Dermis microvascular lymphatic vessel endothelial cell (primary cell): ENCODE measurements around the gene C10orf67. TPM values are rescaled to one million over a fixed set of nuclear protein-coding genes. Genes with fewer than 3 reads are reported as not detected.
A peak's percentile ranks its signal among the peaks of the same experiment; 100 is the strongest.
"Not testable (repeated sequence)": the region's sequence is repeated elsewhere in the genome, so short reads cannot be mapped to it uniquely, and the experiment has no call there.

Source experiments
- DNase-seq, 2 donors: peaks; one replicate each; pipeline versions ENCODE4 v3.0.0 to v3.0.0-alpha.2; 2010; ENCODE audit warnings: low read depth in 2 of 2
- total RNA-seq: library from RNA; depleted of rRNA; stranded (reverse); fragments of >200 nt; gene quantifications from 2 replicates; pipeline ENCODE4 v1.2.1, GENCODE V29; 2014

C10orf67 gene
- total RNA-seq, 1 donor from 2014 or later: not detected

- no peak for DNase-seq
Observed at GRCh38 chr10:23326544-23327307, 17.9 kb downstream of the C10orf67 start.

DNA sequence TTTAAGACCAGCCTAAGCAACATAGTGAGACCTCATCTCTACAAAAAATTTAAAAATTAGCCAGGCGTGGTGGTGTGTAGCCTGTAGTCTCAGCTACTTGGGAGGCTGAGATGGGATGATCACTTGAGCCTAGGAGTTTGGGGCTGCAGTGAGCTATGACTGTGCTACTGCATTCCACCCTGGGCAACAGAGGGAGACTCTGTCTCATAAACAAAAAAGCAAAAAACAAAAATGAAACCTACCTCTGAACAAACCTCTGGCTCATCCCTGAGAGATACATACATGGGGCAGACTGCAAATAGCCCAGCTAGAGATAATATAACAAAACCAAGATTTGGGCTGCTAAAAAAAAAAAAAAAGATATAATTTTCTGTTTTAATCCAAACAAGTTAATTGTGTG, 19.5 kb downstream of the C10orf67 start:
- no peak for DNase-seq

- DNase-seq: no peak
Observed at GRCh38 chr10:23324351-23324750, 20.2 kb downstream of the C10orf67 start.

GRCh38 chr10:23322082-23322481, 22.5 kb downstream of the C10orf67 start:
- no peak for DNase-seq

GRCh38 chr10:23319835-23320234, 24.8 kb downstream of the C10orf67 start:
- no peak for DNase-seq

DNA sequence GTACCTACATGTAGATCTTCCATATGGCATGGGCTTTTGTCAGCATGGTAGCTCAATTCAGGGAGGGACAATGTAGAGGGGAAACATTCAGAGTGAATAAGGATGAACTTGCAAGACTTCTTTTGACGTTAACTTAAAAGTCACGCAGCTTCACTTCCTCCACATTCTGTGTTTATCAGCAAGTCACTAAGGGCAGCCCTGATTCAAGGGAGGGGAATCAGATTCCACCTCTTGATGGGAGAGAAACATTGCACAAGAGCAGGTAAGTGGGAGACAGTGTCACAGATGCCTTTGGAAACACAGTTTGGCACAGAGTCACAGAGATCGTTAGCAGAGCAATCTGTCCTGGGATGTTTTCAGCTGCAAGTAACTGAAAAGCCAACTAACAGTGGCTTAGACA, 26.2 kb downstream of the C10orf67 start:
- DNase-seq: no peak

- DNase-seq: no peak
Observed at GRCh38 chr10:23317416-23317815, 27.2 kb downstream of the C10orf67 start.

DNA sequence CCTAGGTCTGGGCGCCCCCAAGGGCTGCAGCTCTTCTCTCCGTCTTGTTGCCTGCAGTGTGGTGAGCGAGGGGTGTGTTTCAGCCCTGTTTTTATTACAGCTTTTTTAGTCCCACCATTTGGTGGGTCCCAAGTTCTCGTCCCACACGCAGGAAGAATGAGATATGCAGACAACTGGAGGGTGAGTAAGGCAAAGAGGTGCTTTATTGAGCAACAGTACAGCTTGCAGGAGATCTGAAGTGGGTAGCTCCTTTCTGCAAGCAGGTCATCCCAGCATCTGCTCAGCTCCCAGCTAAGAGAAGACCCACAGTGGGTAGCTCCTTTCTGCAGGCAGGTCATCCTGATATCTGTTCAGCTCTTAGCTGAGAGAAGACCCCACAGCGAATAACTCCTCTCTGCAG, 28.2 kb downstream of the C10orf67 start:
- no peak for DNase-seq

- no peak for DNase-seq
Observed at GRCh38 chr10:23315966-23316365, 28.6 kb downstream of the C10orf67 start.

DNA sequence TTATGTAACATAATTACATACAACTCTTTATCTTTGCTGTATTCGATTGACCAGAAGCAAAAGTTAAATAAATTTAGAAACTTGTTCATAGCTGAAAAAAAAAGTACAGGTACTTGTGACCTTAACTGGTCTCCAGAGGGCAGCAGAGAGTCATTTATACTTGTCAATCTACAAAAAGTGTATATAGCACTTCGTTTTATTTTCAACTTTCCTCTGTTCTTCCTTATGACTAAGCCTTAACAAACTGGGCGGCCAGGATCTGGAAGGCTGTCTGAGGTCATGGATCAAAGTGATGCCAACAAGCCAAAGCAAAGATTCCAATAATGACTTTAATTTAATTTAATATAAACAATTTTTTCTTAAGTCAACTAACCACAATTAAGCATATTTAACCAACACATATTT, 29.8 kb downstream of the C10orf67 start:
- peak; percentile 60 to 73 for DNase-seq

DNA sequence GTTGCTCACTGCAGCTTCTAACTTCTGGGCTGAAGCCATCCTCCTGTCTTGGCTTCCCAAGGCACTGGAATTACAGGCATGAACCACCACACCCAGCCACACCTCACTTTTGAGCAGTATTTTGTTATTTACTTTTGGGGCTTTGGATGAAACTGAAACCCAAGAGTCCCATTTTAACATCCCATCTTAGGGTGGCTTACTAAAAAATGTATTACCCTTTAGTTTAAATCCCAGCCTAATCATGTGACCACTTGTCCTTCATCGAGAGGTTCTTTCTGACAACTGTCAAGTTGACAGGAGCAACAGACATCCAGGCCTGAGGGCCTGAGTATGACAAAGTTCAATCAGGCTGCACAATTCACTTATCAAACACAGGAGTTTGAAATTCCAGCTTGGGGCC, 33.6 kb downstream of the C10orf67 start:
- no peak for DNase-seq

GRCh38 chr10:23310404-23310803, 34.2 kb downstream of the C10orf67 start:
- DNase-seq: no peak

DNA sequence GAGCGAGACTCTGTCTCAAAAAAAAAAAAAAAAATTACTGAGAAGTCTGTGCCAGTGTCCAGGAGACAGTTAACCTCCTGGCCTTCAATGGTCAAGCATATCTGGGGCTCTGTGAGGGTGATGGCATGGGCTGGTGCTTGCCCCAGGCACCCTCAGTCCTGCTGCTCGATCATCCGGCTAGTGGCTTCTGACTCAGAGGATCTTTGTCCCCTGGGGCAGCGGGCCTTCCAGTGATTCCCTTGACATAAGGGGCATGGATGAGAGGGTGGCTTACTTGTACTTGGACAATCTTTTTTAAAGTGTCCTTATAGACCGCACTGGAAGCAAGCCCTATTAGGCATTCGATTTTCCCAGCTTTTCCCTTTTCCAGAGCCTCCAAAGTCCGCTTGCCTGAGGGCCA, 44.6 kb downstream of the C10orf67 start:
- DNase-seq: not testable (repeated sequence)

- DNase-seq: peak in 1 of 2 donors; percentile 3
Observed at GRCh38 chr10:23294638-23295247, 49.9 kb downstream of the C10orf67 start.

DNA sequence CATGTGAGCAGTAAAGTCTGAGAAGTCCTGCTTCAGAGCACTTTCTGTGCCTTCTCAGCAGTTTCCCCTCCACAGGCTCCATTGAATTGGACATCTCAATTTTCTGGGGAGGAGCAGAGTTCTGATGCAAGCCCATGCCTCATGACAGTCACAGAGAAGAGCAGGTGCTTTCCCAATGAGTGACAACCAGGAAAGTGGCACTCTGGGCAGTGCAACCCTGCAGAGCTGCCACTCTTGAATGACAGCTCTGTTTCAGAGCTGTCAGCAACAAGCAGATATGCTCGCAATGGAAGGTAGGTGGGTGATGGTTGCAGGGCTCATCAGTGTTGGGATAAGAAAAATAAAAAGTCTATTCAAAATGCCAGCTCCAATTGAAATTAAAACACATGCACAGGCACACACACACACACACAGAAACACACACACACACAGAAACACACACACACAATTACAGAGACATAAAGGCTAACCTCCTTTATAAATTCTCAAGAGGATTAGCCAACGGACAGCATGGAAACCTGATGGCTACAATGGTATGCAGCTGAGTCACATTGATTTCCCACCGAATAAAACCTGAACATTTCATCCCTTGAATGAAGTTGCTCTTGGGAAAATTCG, 50.5 kb downstream of the C10orf67 start:
- no peak for DNase-seq

GRCh38 chr10:23293145-23293724, 51.4 kb downstream of the C10orf67 start:
- peak; percentile 10 to 41 for DNase-seq

DNA sequence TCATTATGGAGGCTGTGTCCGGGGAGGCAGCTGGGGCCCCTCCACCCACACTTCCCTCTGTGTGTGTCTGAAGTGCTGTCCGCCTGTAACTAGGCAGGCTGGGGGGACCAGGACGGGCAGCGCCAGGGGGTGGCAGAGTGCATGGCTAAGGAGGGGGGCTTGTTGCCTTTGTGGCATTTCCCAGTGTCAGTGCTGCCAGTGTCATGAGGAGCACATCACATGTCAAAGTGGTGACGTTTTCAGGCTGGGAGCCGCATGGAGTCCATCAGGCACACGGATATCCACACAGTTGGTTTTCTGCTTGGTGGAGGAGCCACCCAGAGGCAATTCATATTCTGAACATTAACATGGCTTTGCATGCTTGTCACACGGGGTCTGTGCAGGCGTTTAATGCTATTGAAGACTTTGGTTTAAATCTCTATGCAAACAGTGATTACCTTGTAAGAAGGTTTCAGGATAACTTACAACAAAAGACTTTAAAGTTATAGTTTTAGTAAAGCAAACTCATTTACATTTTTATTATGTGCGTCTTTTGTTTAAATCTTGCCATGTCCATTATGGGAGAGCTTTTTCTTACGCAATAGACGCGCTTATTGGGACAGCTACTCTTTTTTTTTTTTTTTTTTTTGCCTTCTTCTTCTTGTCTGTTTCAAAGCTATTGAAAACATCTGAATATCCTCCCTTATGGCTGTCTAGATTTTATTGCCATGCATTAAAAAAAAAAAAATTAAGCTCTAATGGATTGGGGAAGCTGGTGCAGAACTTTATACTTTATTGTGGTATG, 52.9 kb downstream of the C10orf67 start:
- DNase-seq: no peak

GRCh38 chr10:23284674-23285335, 59.8 kb downstream of the C10orf67 start:
- DNase-seq: no peak

DNA sequence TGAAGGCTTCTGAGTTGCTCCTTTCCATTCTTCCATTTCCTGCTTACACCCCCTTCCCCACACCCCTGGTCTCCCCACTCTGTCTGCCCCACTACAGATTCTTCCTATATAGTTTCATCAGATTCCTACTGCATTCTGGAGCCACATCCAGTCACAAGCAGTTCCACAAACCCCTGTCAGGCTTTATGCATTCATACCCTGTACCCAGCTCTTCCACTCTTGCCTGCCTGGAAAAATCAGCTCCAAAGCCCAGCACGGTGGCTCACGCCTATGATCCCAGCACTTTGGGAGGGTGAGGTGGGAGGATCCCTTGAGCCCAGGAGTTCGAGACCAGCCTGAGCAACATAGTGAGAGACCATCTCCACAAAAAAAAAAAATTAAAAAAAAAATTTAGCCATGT, 60.4 kb downstream of the C10orf67 start:
- DNase-seq: no peak

DNA sequence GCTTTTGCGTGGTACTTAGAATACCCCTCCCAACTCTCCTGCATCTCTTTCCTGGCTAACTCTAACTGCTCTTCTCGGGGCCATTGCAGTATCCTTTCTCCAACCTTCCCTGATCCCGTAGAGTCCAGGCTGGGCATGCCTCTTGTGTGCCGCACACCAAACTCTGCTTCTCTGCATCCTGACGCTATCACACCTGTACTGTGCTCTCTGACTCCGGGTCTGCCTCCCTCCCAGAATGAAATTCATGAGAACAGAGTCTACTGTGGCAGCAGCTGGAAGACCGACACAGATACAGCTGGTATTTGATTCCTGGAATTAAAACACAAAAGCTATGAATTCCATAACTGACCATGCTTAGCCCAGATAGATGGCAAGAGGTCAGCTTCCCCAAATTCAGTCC, 60.9 kb downstream of the C10orf67 start:
- no peak for DNase-seq

DNA sequence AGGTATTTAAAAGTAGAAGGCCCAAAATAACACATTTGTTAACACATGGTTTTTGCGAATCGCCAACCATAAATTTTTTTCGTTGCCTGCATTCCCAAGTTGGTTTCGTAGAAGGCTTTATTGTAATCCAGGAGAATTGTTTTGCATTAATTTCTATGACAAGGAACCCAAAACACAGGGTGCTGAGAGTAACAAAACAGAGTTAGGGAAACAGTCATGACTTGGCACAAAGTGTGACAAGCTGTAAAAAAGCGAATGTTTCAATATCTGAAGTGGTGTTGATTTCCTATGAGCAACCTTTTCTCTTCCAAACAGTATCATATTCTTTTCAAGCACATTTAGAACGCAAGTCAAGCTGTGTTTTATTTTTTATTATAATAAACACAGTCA, 63.6 kb downstream of the C10orf67 start:
- DNase-seq: no peak
